GM19035 (cell line): ENCODE measurements around the gene PTGIS.

Experiments
- ATAC-seq: cut with Tn5 transposase; IDR thresholded peaks from one replicate; pipeline ENCODE4 v1.9.1; 2021; ENCODE audit not compliant: unreplicated experiment

PTGIS gene

GRCh38 chr20:49476016-49476355 is 92.0 kb downstream of the PTGIS start:
- no peak for ATAC-seq

- ATAC-seq = no peak
Measured at GRCh38 chr20:49475292-49476015, 92.5 kb downstream of the PTGIS start.

GRCh38 chr20:49471397-49471796 is 96.5 kb downstream of the PTGIS start:
- ATAC-seq = no peak

GRCh38 chr20:49470922-49471321 is 97.0 kb downstream of the PTGIS start:
- ATAC-seq = no peak

- ATAC-seq = no peak
Measured at GRCh38 chr20:49469060-49469459, 98.9 kb downstream of the PTGIS start.

- no peak for ATAC-seq
Measured at GRCh38 chr20:49468412-49468811, 99.5 kb downstream of the PTGIS start.

GRCh38 chr20:49466114-49466912 is 101.6 kb downstream of the PTGIS start:
- no peak for ATAC-seq

GRCh38 chr20:49464556-49464955 is 103.4 kb downstream of the PTGIS start:
- ATAC-seq = no peak

- ATAC-seq = no peak
Measured at GRCh38 chr20:49462626-49463025, 105.3 kb downstream of the PTGIS start.

GRCh38 chr20:49461894-49462620 is 105.9 kb downstream of the PTGIS start:
- ATAC-seq = no peak

- ATAC-seq = no peak
Measured at GRCh38 chr20:49460916-49461315, 107.0 kb downstream of the PTGIS start.

- ATAC-seq = no peak
Measured at GRCh38 chr20:49460131-49460530, 107.8 kb downstream of the PTGIS start.

GRCh38 chr20:49459684-49460083 is 108.3 kb downstream of the PTGIS start:
- no peak for ATAC-seq

GRCh38 chr20:49457444-49457843 is 110.5 kb downstream of the PTGIS start:
- no peak for ATAC-seq

GRCh38 chr20:49456646-49457045 is 111.3 kb downstream of the PTGIS start:
- ATAC-seq = no peak

- ATAC-seq = no peak
Measured at GRCh38 chr20:49455691-49456090, 112.2 kb downstream of the PTGIS start.
